NOMO-1 treated with dmso at 0.1 percent for 144 hours (cell line): Measurements from ENCODE around the gene GID4.

Experiments used
- DNase-seq: peaks from one replicate; lab custom pipeline; 2025; ENCODE audit not compliant: unreplicated experiment; lab: John Stamatoyannopoulos, UW

Gene GID4

GRCh38 chr17:18016426-18016825 lies 22.8 kb upstream of the GID4 start:
- no peak for DNase-seq

GRCh38 chr17:18017958-18018357 lies 21.2 kb upstream of the GID4 start:
- DNase-seq: no peak

GRCh38 chr17:18018411-18018921 lies 20.7 kb upstream of the GID4 start:
- DNase-seq: no peak

GRCh38 chr17:18019838-18020154 lies 19.4 kb upstream of the GID4 start:
- no peak for DNase-seq

- no peak for DNase-seq
Measured at GRCh38 chr17:18020971-18021370, 18.2 kb upstream of the GID4 start.

- DNase-seq: no peak
Measured at GRCh38 chr17:18021372-18021771, 17.8 kb upstream of the GID4 start.

- no peak for DNase-seq
Measured at GRCh38 chr17:18025241-18025944, 13.8 kb upstream of the GID4 start.

- DNase-seq: no peak
Measured at GRCh38 chr17:18025945-18026776, 13.0 kb upstream of the GID4 start.

- no peak for DNase-seq
Measured at GRCh38 chr17:18027280-18027679, 11.9 kb upstream of the GID4 start.

- no peak for DNase-seq
Measured at GRCh38 chr17:18028114-18028951, 10.9 kb upstream of the GID4 start.

- DNase-seq: no peak
Measured at GRCh38 chr17:18028952-18029540, 10.2 kb upstream of the GID4 start.

GRCh38 chr17:18031955-18032354 lies 7.3 kb upstream of the GID4 start:
- no peak for DNase-seq

GRCh38 chr17:18033442-18034099 lies 5.6 kb upstream of the GID4 start:
- peak; percentile 84 for DNase-seq

- no peak for DNase-seq
Measured at GRCh38 chr17:18035704-18036103, 3.5 kb upstream of the GID4 start.

GRCh38 chr17:18037486-18037885 lies 1.7 kb upstream of the GID4 start:
- peak; percentile 71 for DNase-seq

- DNase-seq: peak; percentile 64
Measured at GRCh38 chr17:18038149-18038850, 908 bp upstream of the GID4 start.

- DNase-seq: no peak
Measured at GRCh38 chr17:18039535-18040260, 490 bp downstream of the GID4 start.

GRCh38 chr17:18040261-18040858 lies 1.2 kb downstream of the GID4 start:
- no peak for DNase-seq

- no peak for DNase-seq
Measured at GRCh38 chr17:18041776-18042175, 2.6 kb downstream of the GID4 start.
